Measurements from ENCODE around the gene LAMTOR2. TPM values are rescaled to one million over a fixed set of nuclear protein-coding genes. Genes with fewer than 3 reads are reported as not detected.

The LAMTOR2 gene
- total RNA-seq, 1 experiment from 2014 or later: 88.1 TPM

- Mint-ChIP-seq H3K27me3 (ENCODE audit: insufficient read depth, unreplicated experiment) (no peaks in the 10 kb centered on the region), H3K36me3 (ENCODE audit: insufficient read depth, unreplicated experiment) (peaks cover 7% of the 10 kb centered on the region), H3K4me1 (ENCODE audit: insufficient read depth, unreplicated experiment) (peaks cover 63% of the 10 kb centered on the region), H3K27ac (ENCODE audit: low read depth, unreplicated experiment) (peak overlapping the region; percentile 91), H3K9me3 (ENCODE audit: unreplicated experiment) (no peaks in the 10 kb centered on the region), H3K4me3 (ENCODE audit: unreplicated experiment) (peak overlapping the region; percentile 62)
- ChIA-PET CTCF (interaction anchor here (0.5 to 26.9 kb wide), 9 partner anchors 16 to 248 kb away, joined by 3 to 1892 read pairs (median 4); partner anchors contain the start of genes LMNA, SEMA4A and SYT11), POLR2A (interaction anchor here (0.6 to 28.2 kb wide), 11 partner anchors 8 to 176 kb away, joined by 3 to 960 read pairs (median 3); partner anchors contain the start of genes LMNA, PMF1 and SMG5)
- no peak for DNase-seq (ENCODE audit: unreplicated experiment)
- TSS peak; percentile 82 for BruUV-seq (replicated peaks)
- intact Hi-C loops (cut with micrococcal nuclease): loop anchor here (1.0 kb wide), 1 partner anchor 7 kb away; the partner anchor contains the start of gene LMNA
- TF ChIP-seq, protein P1, sequence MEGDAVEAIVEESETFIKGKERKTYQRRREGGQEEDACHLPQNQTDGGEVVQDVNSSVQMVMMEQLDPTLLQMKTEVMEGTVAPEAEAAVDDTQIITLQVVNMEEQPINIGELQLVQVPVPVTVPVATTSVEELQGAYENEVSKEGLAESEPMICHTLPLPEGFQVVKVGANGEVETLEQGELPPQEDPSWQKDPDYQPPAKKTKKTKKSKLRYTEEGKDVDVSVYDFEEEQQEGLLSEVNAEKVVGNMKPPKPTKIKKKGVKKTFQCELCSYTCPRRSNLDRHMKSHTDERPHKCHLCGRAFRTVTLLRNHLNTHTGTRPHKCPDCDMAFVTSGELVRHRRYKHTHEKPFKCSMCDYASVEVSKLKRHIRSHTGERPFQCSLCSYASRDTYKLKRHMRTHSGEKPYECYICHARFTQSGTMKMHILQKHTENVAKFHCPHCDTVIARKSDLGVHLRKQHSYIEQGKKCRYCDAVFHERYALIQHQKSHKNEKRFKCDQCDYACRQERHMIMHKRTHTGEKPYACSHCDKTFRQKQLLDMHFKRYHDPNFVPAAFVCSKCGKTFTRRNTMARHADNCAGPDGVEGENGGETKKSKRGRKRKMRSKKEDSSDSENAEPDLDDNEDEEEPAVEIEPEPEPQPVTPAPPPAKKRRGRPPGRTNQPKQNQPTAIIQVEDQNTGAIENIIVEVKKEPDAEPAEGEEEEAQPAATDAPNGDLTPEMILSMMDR (IDR thresholded peaks at IDR 0.05; ENCODE audit: unreplicated experiment): no peak
These were observed 52.3 kb downstream of the LAMTOR2 start for GRCh38 chr1:156106624-156107488.

GRCh38 chr1:156108057-156108456 is 53.5 kb downstream of the LAMTOR2 start:
- intact Hi-C loops (cut with micrococcal nuclease): no loop called here
- DNase-seq (ENCODE audit: unreplicated experiment): no peak
- TF ChIP-seq, protein P1 (IDR thresholded peaks at IDR 0.05; ENCODE audit: unreplicated experiment): no peak
- BruUV-seq (replicated peaks): no TSS peak
- Mint-ChIP-seq H3K27ac (ENCODE audit: low read depth, unreplicated experiment) (peak overlapping the region; percentile 91), H3K36me3 (ENCODE audit: insufficient read depth, unreplicated experiment) (peaks cover 7% of the 10 kb centered on the region), H3K4me3 (ENCODE audit: unreplicated experiment) (no peak overlapping the region), H3K9me3 (ENCODE audit: unreplicated experiment) (no peaks in the 10 kb centered on the region), H3K4me1 (ENCODE audit: insufficient read depth, unreplicated experiment) (peaks cover 69% of the 10 kb centered on the region), H3K27me3 (ENCODE audit: insufficient read depth, unreplicated experiment) (no peaks in the 10 kb centered on the region)
- CTCF ChIA-PET: interaction anchor here (0.8 to 26.9 kb wide), 4 partner anchors 17 to 118 kb away, joined by 3 to 1892 read pairs (median 118); partner anchors contain the start of genes LMNA and SEMA4A
- POLR2A ChIA-PET: interaction anchor here (1.0 to 28.2 kb wide), 3 partner anchors 8 to 107 kb away, joined by 4 to 960 read pairs (median 4); partner anchors contain the start of gene LMNA

Other genes starting within 250 kb of the LAMTOR2 start
- 60.1 and 66.3 TPM in 2 replicates for gene GON4L, start 197.6 kb upstream of the LAMTOR2 start, total RNA-seq (2022)
- gene SYT11, start 195.2 kb upstream of the LAMTOR2 start, total RNA-seq (2022): 0.14 TPM in 1 of 2 replicates, not detected in the other
- gene RIT1, start 143.4 kb upstream of the LAMTOR2 start, total RNA-seq (2022): 36.2 and 43.1 TPM in 2 replicates
- gene KHDC4, start 120.4 kb upstream of the LAMTOR2 start, total RNA-seq (2022): 90.9 and 104 TPM in 2 replicates
- gene RXFP4, start 113.1 kb upstream of the LAMTOR2 start, total RNA-seq (2022): not detected in 2 replicates
- gene ARHGEF2, start 76.2 kb upstream of the LAMTOR2 start, total RNA-seq (2022): 498 and 555 TPM in 2 replicates
- 477 and 589 TPM in 2 replicates for gene SSR2, start 33.8 kb upstream of the LAMTOR2 start, total RNA-seq (2022)
- 49.0 and 51.4 TPM in 2 replicates for gene UBQLN4, start 984 bp upstream of the LAMTOR2 start, total RNA-seq (2022)
- 1.6 and 5.5 TPM in 2 replicates for gene RAB25, start 6.4 kb downstream of the LAMTOR2 start, total RNA-seq (2022)
- 0.88 and 0.91 TPM in 2 replicates for gene MEX3A, start 27.7 kb downstream of the LAMTOR2 start, total RNA-seq (2022)
- gene LMNA, start 59.9 kb downstream of the LAMTOR2 start, total RNA-seq (2022): 620 and 716 TPM in 2 replicates
- 1.5 and 4.7 TPM in 2 replicates for gene SEMA4A, start 98.8 kb downstream of the LAMTOR2 start, total RNA-seq (2022)
- 28.7 and 32.3 TPM in 2 replicates for gene SLC25A44, start 139.3 kb downstream of the LAMTOR2 start, total RNA-seq (2022)
- 51.0 and 77.7 TPM in 2 replicates for gene PMF1, start 158.2 kb downstream of the LAMTOR2 start, total RNA-seq (2022)
- 1.9 and 2.6 TPM in 2 replicates for gene BGLAP, start 187.4 kb downstream of the LAMTOR2 start, total RNA-seq (2022)
- 21.5 and 29.2 TPM in 2 replicates for gene PAQR6, start 193.3 kb downstream of the LAMTOR2 start, total RNA-seq (2022)
- 118 and 140 TPM in 2 replicates for gene SMG5, start 228.0 kb downstream of the LAMTOR2 start, total RNA-seq (2022)
- gene TMEM79, start 229.5 kb downstream of the LAMTOR2 start, total RNA-seq (2022): 8.1 and 12.5 TPM in 2 replicates
- gene GLMP, start 240.9 kb downstream of the LAMTOR2 start, total RNA-seq (2022): 12.9 and 17.5 TPM in 2 replicates
- 0.49 TPM in 1 of 2 replicates, not detected in the other for gene VHLL, start 244.5 kb downstream of the LAMTOR2 start, total RNA-seq (2022)

Data from MCF 10A (cell line).